ENCODE data around the gene IFFO2.

IFFO2 gene

GRCh38 chr1:18943162-18943561, 13.3 kb downstream of the IFFO2 start:
- DNase-seq: no peak
- no peak overlapping the region for H3K27ac ChIP-seq (ENCODE audit: low read length)
- no peak overlapping the region for H3K9ac ChIP-seq (ENCODE audit: low read length)
- H3K9me3 ChIP-seq (replicated peaks; ENCODE audit: insufficient read depth, low read length): no peaks in the 10 kb centered on the region
- no peak overlapping the region for H3K4me3 ChIP-seq (ENCODE audit: low read length)
- H2AFZ ChIP-seq (ENCODE audit: low read length): no peak overlapping the region
- H3K4me1 ChIP-seq (ENCODE audit: low read length): peaks cover 5% of the 10 kb centered on the region
- peaks cover 77% of the 10 kb centered on the region for H3K79me2 ChIP-seq (ENCODE audit: low read length)
- no peaks in the 10 kb centered on the region for H3K36me3 ChIP-seq (replicated peaks; ENCODE audit: insufficient read depth, low read length)
- H4K20me1 ChIP-seq (ENCODE audit: insufficient read depth, low read length): no peaks in the 10 kb centered on the region
- H3F3A ChIP-seq (ENCODE audit: insufficient read depth, low read length): no peaks in the 10 kb centered on the region
- H3K27me3 ChIP-seq (replicated peaks; ENCODE audit: insufficient read depth, low read length): no peaks in the 10 kb centered on the region
- TF ChIP-seq EZH2phosphoT487 (IDR thresholded peaks at IDR 0.05; ENCODE audit: low read length) (no peak), EZH2 (optimal IDR thresholded peaks at IDR 0.05; ENCODE audit: low read depth, low read length) (no peak), CTCF (IDR thresholded peaks at IDR 0.05; ENCODE audit: low read length) (no peak)
- no peak overlapping the region for H3K4me2 ChIP-seq (ENCODE audit: low read depth, low read length)
- H3K9me2 ChIP-seq (replicated peaks; ENCODE audit: insufficient read depth, low read length): no peaks in the 10 kb centered on the region

- Histone ChIP-seq H3K36me3 (replicated peaks; ENCODE audit: insufficient read depth, low read length) (no peaks in the 10 kb centered on the region), H3K27me3 (replicated peaks; ENCODE audit: insufficient read depth, low read length) (no peaks in the 10 kb centered on the region), H3K4me2 (ENCODE audit: low read depth, low read length) (no peak overlapping the region), H3F3A (ENCODE audit: insufficient read depth, low read length) (no peaks in the 10 kb centered on the region), H3K9me2 (replicated peaks; ENCODE audit: insufficient read depth, low read length) (no peaks in the 10 kb centered on the region), H3K27ac (ENCODE audit: low read length) (no peak overlapping the region), H3K4me3 (ENCODE audit: low read length) (no peak overlapping the region), H3K79me2 (ENCODE audit: low read length) (peaks cover 72% of the 10 kb centered on the region), H4K20me1 (ENCODE audit: insufficient read depth, low read length) (no peaks in the 10 kb centered on the region), H2AFZ (ENCODE audit: low read length) (no peak overlapping the region), H3K9me3 (replicated peaks; ENCODE audit: insufficient read depth, low read length) (no peaks in the 10 kb centered on the region), H3K4me1 (ENCODE audit: low read length) (no peaks in the 10 kb centered on the region), H3K9ac (ENCODE audit: low read length) (no peak overlapping the region)
- no peak for DNase-seq
- TF ChIP-seq CTCF (IDR thresholded peaks at IDR 0.05; ENCODE audit: low read length) (no peak), EZH2 (optimal IDR thresholded peaks at IDR 0.05; ENCODE audit: low read depth, low read length) (no peak), EZH2phosphoT487 (IDR thresholded peaks at IDR 0.05; ENCODE audit: low read length) (no peak)
Observed at GRCh38 chr1:18942340-18942739, 14.1 kb downstream of the IFFO2 start.

DNA sequence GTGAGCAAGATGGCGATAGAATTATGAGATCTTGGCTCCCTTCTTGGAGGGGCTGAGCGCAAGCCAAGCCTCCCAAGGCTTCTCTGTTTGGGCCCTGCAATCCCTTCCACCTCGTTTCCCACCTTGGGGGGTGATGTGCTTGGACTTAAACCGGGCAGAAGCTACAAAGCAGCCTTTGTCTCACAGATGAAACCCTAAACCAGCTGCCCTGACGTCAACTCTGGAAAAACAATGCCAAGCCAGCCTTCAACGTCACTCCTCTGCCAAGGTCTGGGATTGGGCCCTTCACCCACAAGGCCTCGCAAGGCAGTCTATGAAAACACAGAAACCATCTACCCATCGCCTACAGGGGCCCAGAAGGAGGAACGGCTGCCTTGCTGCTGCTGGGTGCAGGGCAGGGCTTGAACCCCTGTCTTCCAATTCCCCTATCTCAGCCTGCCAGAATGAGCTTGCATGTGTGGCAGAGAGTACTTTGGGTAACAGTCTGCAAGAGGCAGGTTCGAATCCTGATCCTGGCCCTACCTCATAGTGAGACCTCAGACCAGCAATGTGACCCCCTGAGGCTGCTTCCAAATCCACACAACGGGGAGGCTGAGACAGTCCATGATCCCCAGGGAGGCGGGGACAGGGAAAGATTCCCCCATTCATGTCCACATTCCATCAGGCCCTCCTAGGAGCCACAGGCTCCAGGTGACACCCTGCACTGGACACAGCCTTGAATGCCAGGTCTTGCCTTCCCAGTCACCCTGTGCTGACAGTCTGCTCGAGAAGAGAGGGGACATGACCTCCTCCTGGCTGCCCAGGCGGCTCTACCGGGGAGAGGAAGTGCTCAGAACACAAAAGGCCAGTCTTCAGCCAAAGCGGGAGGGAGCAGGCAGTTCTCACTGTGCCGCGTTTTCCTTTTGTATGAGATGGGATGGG, 15.0 kb downstream of the IFFO2 start:
- H3K9me3 ChIP-seq (replicated peaks; ENCODE audit: insufficient read depth, low read length): no peaks in the 10 kb centered on the region
- no peak overlapping the region for H2AFZ ChIP-seq (ENCODE audit: low read length)
- H3K4me1 ChIP-seq (ENCODE audit: low read length): no peaks in the 10 kb centered on the region
- no peaks in the 10 kb centered on the region for H3F3A ChIP-seq (ENCODE audit: insufficient read depth, low read length)
- no peaks in the 10 kb centered on the region for H4K20me1 ChIP-seq (ENCODE audit: insufficient read depth, low read length)
- no peak overlapping the region for H3K4me2 ChIP-seq (ENCODE audit: low read depth, low read length)
- no peak overlapping the region for H3K27ac ChIP-seq (ENCODE audit: low read length)
- H3K9ac ChIP-seq (ENCODE audit: low read length): no peak overlapping the region
- no peak for TF ChIP-seq EZH2phosphoT487 (IDR thresholded peaks at IDR 0.05; ENCODE audit: low read length)
- no peak for TF ChIP-seq CTCF (IDR thresholded peaks at IDR 0.05; ENCODE audit: low read length)
- TF ChIP-seq EZH2 (optimal IDR thresholded peaks at IDR 0.05; ENCODE audit: low read depth, low read length): no peak
- no peaks in the 10 kb centered on the region for H3K36me3 ChIP-seq (replicated peaks; ENCODE audit: insufficient read depth, low read length)
- H3K27me3 ChIP-seq (replicated peaks; ENCODE audit: insufficient read depth, low read length): no peaks in the 10 kb centered on the region
- H3K9me2 ChIP-seq (replicated peaks; ENCODE audit: insufficient read depth, low read length): no peaks in the 10 kb centered on the region
- DNase-seq: no peak
- H3K79me2 ChIP-seq (ENCODE audit: low read length): peaks cover 64% of the 10 kb centered on the region
- no peak overlapping the region for H3K4me3 ChIP-seq (ENCODE audit: low read length)

All from MM.1S (cell line).